Ishikawa (cell line): ENCODE results near the gene ALKBH5.

Experiments
- CEBPB ChIP-seq: IDR thresholded peaks from 2 replicates; pipeline ENCODE4 v1.6.1; 2012
- CREB1 ChIP-seq: IDR thresholded peaks from 2 replicates; pipeline ENCODE4 v1.6.1; 2012; ENCODE audit warnings: low read depth
- EP300 ChIP-seq: IDR thresholded peaks from 2 replicates; pipeline ENCODE4 v1.6.1; 2012; ENCODE audit warnings: borderline replicate concordance
- MAX ChIP-seq: IDR thresholded peaks from 2 replicates; pipeline ENCODE4 v1.6.1; 2012
- NFIC ChIP-seq: IDR thresholded peaks from 2 replicates; pipeline ENCODE4 v1.6.1; 2012
- REST ChIP-seq: IDR thresholded peaks from 2 replicates; pipeline ENCODE4 v1.6.1; 2012; ENCODE audit warnings: low read depth, mild to moderate bottlenecking
- TAF1 ChIP-seq: IDR thresholded peaks from 2 replicates; pipeline ENCODE4 v1.6.1; 2012; ENCODE audit warnings: low read depth, mild to moderate bottlenecking
- TEAD4 ChIP-seq: IDR thresholded peaks from 2 replicates; pipeline ENCODE4 v1.6.1; 2012

GRCh38 chr17:18177133-18177532 lies 6.5 kb upstream of the ALKBH5 start:
- TF ChIP-seq REST (no peak), TAF1 (no peak), EP300 (no peak), NFIC (no peak), TEAD4 (no peak), CEBPB (no peak), CREB1 (no peak), MAX (no peak)
